Skeletal muscle satellite cell (primary cell): ENCODE results near the gene WDR19. TPM values are rescaled to one million over a fixed set of nuclear protein-coding genes. Genes with fewer than 3 reads are reported as not detected.
"Not testable (repeated sequence)": the region's sequence is repeated elsewhere in the genome, so short reads cannot be mapped to it uniquely, and the experiment has no call there.

Experiments used
- H3K27me3 ChIP-seq: 2 replicates; pipeline ENCODE4 v1.7.0; 2013; ENCODE audit warnings: low read length; ENCODE audit not compliant: control insufficient read depth, insufficient read depth
- H3K36me3 ChIP-seq: 2 replicates; pipeline ENCODE4 v1.7.0; 2013; ENCODE audit warnings: mild to moderate bottlenecking, control low read depth, low read length; ENCODE audit not compliant: insufficient read depth
- H3K4me1 ChIP-seq: 2 replicates; pipeline ENCODE4 v1.7.0; 2013; ENCODE audit warnings: low read length; ENCODE audit not compliant: control insufficient read depth, insufficient read depth
- H3K4me2 ChIP-seq: 2 replicates; pipeline ENCODE4 v1.7.0; 2013; ENCODE audit warnings: mild to moderate bottlenecking, low read length
- H3K4me3 ChIP-seq: 2 replicates; pipeline ENCODE4 v1.7.0; 2013; ENCODE audit warnings: low read length
- H3K9ac ChIP-seq: 2 replicates; pipeline ENCODE4 v1.7.0; 2013; ENCODE audit warnings: mild to moderate bottlenecking, low read depth, low read length, moderate library complexity
- H3K9me3 ChIP-seq: replicated peaks from 2 replicates; pipeline ENCODE4 v1.7.0; 2013; ENCODE audit warnings: mild to moderate bottlenecking, control low read depth, low read length
- total RNA-seq: library from RNA; depleted of rRNA; stranded (reverse); fragments of >200 nt; gene quantifications from 2 replicates; pipeline ENCODE4 v1.2.3, GENCODE V29; 2012; rRNA removed

The WDR19 gene
- total RNA-seq, result 18.1 and 21.5 TPM in 2 replicates

GRCh38 chr4:39181905-39182638 lies at the start of gene WDR19:
TSS of gene WDR19 (plus strand) at chr4:39182529. CDS start at chr4:39182558, 29 bp downstream.
- H3K4me3 ChIP-seq, result peak within 1 kb of the TSS; percentile 80
- no peaks in the 10 kb centered on the region for H3K9me3 ChIP-seq
- peak within 1 kb of the TSS; percentile 83 for H3K9ac ChIP-seq
- H3K27me3 ChIP-seq, result no peaks in the 10 kb centered on the region
- H3K4me2 ChIP-seq, result peak within 1 kb of the TSS; percentile 96
- H3K36me3 ChIP-seq, result no peaks in the 10 kb centered on the region
- H3K4me1 ChIP-seq, result peaks cover 6% of the 10 kb centered on the region

- no peak overlapping the region for H3K4me2 ChIP-seq
- no peaks in the 10 kb centered on the region for H3K27me3 ChIP-seq
- no peaks in the 10 kb centered on the region for H3K36me3 ChIP-seq
- H3K9ac ChIP-seq, result no peak overlapping the region
- H3K4me3 ChIP-seq, result no peak overlapping the region
- H3K9me3 ChIP-seq, result no peaks in the 10 kb centered on the region
- peaks cover 6% of the 10 kb centered on the region for H3K4me1 ChIP-seq
Measured at GRCh38 chr4:39133623-39134022, 48.7 kb upstream of the WDR19 start.

DNA sequence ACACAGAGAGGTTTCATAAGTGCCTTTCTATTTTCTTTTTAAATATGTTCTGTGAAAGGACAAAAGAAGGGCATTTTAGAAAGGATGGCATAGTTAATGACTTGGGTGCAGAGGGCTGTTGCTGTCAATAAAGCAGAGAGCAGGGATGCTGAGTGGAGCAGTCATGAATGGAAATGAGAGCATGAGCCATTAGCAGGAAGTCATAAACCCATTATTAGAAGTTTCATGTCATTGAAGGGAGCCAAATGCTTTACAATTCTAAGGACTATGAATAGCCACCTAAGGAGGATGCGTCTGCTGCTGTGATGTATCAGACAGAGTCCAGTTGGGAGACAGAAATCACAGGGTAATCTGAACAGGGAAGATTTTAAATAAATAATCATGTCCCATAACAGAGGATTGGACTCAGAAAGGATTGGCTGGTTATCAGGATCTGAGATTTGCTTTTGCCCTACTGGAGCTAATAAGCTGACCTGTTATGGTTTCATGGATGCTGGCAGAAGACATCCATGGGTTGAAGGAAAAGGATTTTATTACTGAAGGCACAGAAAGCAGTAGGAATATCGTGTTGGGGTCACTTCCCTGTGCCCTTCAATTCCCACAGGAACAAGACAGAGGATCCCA lies 47.5 kb upstream of the WDR19 start:
- Histone ChIP-seq H3K4me3 (peak overlapping the region; percentile 17), H3K27me3 (no peaks in the 10 kb centered on the region), H3K4me1 (peaks cover 6% of the 10 kb centered on the region), H3K4me2 (peak overlapping the region; percentile 66), H3K9ac (peak overlapping the region; percentile 2), H3K9me3 (no peaks in the 10 kb centered on the region), H3K36me3 (no peaks in the 10 kb centered on the region)

DNA sequence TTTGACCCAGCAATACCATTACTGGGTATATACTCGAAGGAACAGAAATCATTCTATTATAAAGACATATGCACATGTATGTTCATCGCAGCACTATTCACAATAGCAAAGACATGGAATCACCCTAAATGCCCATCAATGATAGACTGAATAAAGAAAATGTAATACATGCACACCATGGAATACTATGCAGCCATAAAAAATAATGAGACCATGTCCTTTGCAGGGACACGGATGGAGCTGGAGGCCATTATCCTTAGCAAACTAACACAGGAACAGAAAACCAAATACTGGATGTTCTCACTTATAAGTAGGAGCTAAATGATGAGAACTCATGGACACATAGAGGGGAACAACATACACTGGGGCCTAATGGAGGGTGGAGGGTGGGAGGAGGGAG lies 44.1 kb upstream of the WDR19 start:
- not testable (repeated sequence) for H3K4me2 ChIP-seq, H3K9ac ChIP-seq, H3K9me3 ChIP-seq, H3K4me3 ChIP-seq, H3K27me3 ChIP-seq, H3K4me1 ChIP-seq, H3K36me3 ChIP-seq

DNA sequence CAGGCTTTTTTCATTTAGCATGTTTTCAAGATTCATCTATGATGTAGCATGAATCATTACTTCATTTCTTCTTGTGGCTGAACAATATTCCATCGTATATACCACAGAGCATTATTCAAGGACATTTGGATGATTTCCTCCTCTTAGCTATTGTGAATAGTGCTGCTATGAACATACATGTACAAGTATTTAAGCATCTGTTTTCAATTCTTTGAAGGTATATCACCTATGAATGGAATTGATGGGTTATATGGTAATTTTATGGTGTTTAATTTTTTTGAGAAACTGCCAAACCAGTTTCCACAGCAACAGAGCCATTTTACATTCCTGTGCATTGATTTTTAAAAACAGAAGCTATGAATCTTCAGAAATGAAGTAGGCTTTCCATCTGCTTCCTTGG lies 36.1 kb upstream of the WDR19 start:
- H3K36me3 ChIP-seq, result no peaks in the 10 kb centered on the region
- no peaks in the 10 kb centered on the region for H3K27me3 ChIP-seq
- no peak overlapping the region for H3K4me3 ChIP-seq
- no peaks in the 10 kb centered on the region for H3K4me1 ChIP-seq
- no peak overlapping the region for H3K4me2 ChIP-seq
- H3K9me3 ChIP-seq, result no peaks in the 10 kb centered on the region
- H3K9ac ChIP-seq, result no peak overlapping the region

GRCh38 chr4:39154009-39154408 lies 28.3 kb upstream of the WDR19 start:
- Histone ChIP-seq H3K27me3 (no peaks in the 10 kb centered on the region), H3K4me2 (no peak overlapping the region), H3K36me3 (no peaks in the 10 kb centered on the region), H3K9me3 (no peaks in the 10 kb centered on the region), H3K4me3 (no peak overlapping the region), H3K4me1 (no peaks in the 10 kb centered on the region), H3K9ac (no peak overlapping the region)

- H3K9ac ChIP-seq, result no peak overlapping the region
- no peak overlapping the region for H3K4me2 ChIP-seq
- no peaks in the 10 kb centered on the region for H3K36me3 ChIP-seq
- H3K27me3 ChIP-seq, result no peaks in the 10 kb centered on the region
- H3K9me3 ChIP-seq, result no peaks in the 10 kb centered on the region
- H3K4me3 ChIP-seq, result no peak overlapping the region
- H3K4me1 ChIP-seq, result no peaks in the 10 kb centered on the region
Measured at GRCh38 chr4:39157520-39157919, 24.8 kb upstream of the WDR19 start.

DNA sequence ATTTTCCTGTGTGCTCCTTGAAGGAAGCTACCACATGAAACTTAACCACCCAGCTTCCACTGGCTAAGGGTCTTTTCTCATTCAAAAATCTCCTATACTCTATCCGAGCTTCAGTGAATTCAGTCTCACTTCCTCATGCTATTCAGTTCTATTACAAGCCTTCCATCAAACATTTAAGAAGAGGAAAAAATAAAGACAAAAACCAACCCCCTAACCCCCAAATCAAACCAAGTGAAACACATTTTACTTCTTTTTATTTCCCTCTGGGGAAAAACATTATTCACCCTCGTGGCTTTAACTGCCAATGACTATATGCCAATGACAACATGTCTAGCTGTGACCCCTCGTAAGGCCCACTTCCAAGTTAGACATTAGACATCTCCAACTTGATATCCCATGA lies 16.2 kb upstream of the WDR19 start:
- no peak overlapping the region for H3K4me3 ChIP-seq
- no peak overlapping the region for H3K9ac ChIP-seq
- H3K4me2 ChIP-seq, result no peak overlapping the region
- no peaks in the 10 kb centered on the region for H3K4me1 ChIP-seq
- no peaks in the 10 kb centered on the region for H3K27me3 ChIP-seq
- no peaks in the 10 kb centered on the region for H3K36me3 ChIP-seq
- no peaks in the 10 kb centered on the region for H3K9me3 ChIP-seq

- H3K36me3 ChIP-seq, result no peaks in the 10 kb centered on the region
- H3K9ac ChIP-seq, result no peak overlapping the region
- no peak overlapping the region for H3K4me2 ChIP-seq
- no peaks in the 10 kb centered on the region for H3K4me1 ChIP-seq
- no peak overlapping the region for H3K4me3 ChIP-seq
- H3K27me3 ChIP-seq, result no peaks in the 10 kb centered on the region
- H3K9me3 ChIP-seq, result no peaks in the 10 kb centered on the region
Measured at GRCh38 chr4:39166669-39167068, 15.7 kb upstream of the WDR19 start.

DNA sequence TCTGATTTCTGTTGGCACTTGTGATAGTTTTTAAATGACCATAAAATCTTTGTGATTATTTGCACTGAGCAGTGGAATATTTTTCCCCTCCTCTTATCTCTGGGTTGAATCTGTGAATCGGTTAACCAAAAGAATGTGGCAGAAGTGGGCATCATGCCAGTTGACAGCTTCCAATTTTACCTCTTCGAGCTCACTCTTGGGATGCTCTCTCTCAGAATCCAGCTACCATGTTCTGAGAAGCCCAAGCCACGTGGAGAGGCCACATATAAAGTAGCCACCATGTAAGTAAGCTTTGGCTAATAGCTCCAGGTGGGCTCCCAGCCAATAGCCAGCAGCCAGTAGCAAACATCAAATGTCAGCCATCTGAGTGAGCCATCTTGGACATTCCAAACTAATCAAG lies 12.9 kb upstream of the WDR19 start:
- Histone ChIP-seq H3K27me3 (no peaks in the 10 kb centered on the region), H3K9ac (no peak overlapping the region), H3K4me2 (no peak overlapping the region), H3K9me3 (no peaks in the 10 kb centered on the region), H3K36me3 (no peaks in the 10 kb centered on the region), H3K4me1 (no peaks in the 10 kb centered on the region), H3K4me3 (no peak overlapping the region)

- H3K4me3 ChIP-seq, result no peak overlapping the region
- no peak overlapping the region for H3K4me2 ChIP-seq
- no peak overlapping the region for H3K9ac ChIP-seq
- H3K27me3 ChIP-seq, result peaks cover 7% of the 10 kb centered on the region
- no peaks in the 10 kb centered on the region for H3K9me3 ChIP-seq
- H3K4me1 ChIP-seq, result no peaks in the 10 kb centered on the region
- H3K36me3 ChIP-seq, result no peaks in the 10 kb centered on the region
Measured at GRCh38 chr4:39170301-39170700, 12.0 kb upstream of the WDR19 start.

DNA sequence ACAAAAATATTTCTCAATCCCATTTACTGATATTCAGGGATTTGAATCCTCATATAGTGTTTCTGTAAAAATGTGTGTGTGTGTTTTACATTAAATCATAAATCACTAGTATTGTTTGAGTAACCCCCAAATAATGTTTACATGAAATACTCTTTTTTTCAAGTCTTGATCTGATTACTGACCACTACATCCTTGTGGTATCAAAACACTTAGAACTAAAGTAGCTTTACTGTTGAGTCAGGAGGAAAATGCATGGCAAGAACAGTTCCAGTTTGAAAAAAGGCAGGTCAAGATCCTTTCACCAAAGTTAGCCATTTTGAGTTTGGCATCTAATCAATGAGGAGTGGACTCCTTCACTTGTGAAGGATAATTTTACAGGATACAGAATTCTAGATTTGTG lies 3.6 kb upstream of the WDR19 start:
- H3K27me3 ChIP-seq, result peaks cover 12% of the 10 kb centered on the region
- no peaks in the 10 kb centered on the region for H3K36me3 ChIP-seq
- H3K9me3 ChIP-seq, result no peaks in the 10 kb centered on the region
- H3K9ac ChIP-seq, result no peak overlapping the region
- peaks cover 6% of the 10 kb centered on the region for H3K4me1 ChIP-seq
- no peak overlapping the region for H3K4me3 ChIP-seq
- H3K4me2 ChIP-seq, result no peak overlapping the region
